ENCODE measurements around the gene THBS3. TPM values are rescaled to one million over a fixed set of nuclear protein-coding genes. Genes with fewer than 3 reads are reported as not detected.
"Not testable (repeated sequence)": the region's sequence is repeated elsewhere in the genome, so short reads cannot be mapped to it uniquely, and the experiment has no call there.

The THBS3 gene
- polyA plus RNA-seq, 1 donor (not counting 4 experiments of a cell fraction or from before 2014, with no cell fraction given): 16.2 TPM

GRCh38 chr1:155166051-155166470, 41.6 kb downstream of the THBS3 start:
- TF ChIP-seq CTCF (optimal IDR thresholded peaks at IDR 0.05 in 1 of 3, IDR thresholded peaks at IDR 0.05 in 1 of 3, conservative IDR thresholded peaks at IDR 0.05 in 1 of 3; ENCODE audit: extremely low read depth in 1 of 3, insufficient read depth in 2 of 3, low read length in 3 of 3): no peak
- H3K4me3 ChIP-seq (ENCODE audit: control insufficient read depth in 2 of 3, extremely low read depth in 1 of 3, insufficient read depth in 2 of 3, low read depth in 1 of 3, low read length in 3 of 3): no peak overlapping the region
- H3K27ac ChIP-seq (ENCODE audit: control insufficient read depth, insufficient read depth, low read length): no peak overlapping the region
- H3K9me1 ChIP-seq (ENCODE audit: control insufficient read depth, extremely low read depth, insufficient read depth, low read length): no peaks in the 10 kb centered on the region
- no peaks in the 10 kb centered on the region for H3K27me3 ChIP-seq (ENCODE audit: control insufficient read depth, extremely low read depth, insufficient read depth, low read length)
- DNase-seq (ENCODE audit: low read depth, low spot score) (no peak), FAIRE-seq (no peak)
- no peak overlapping the region for H2AFZ ChIP-seq (ENCODE audit: control insufficient read depth, low read length)
- no peaks in the 10 kb centered on the region for H3K9me3 ChIP-seq (ENCODE audit: control insufficient read depth, low read depth, low read length)
- H3K79me2 ChIP-seq (ENCODE audit: control insufficient read depth, insufficient read depth, low read length): no peaks in the 10 kb centered on the region
- dilution Hi-C loops (cut with MboI; ENCODE audit: extremely low pct_ligation_motif_present, low sequenced_read_pairs): no loop called here
- no peak overlapping the region for H3K9ac ChIP-seq (ENCODE audit: control insufficient read depth, extremely low read depth, insufficient read depth, low read length)
- peaks cover 9 to 12% of the 10 kb centered on the region in 2 experiments for H3K36me3 ChIP-seq (ENCODE audit: control insufficient read depth in 2 of 2, extremely low read depth in 1 of 2, insufficient read depth in 2 of 2, low read length in 2 of 2)
- H3K4me1 ChIP-seq (ENCODE audit: control insufficient read depth, extremely low read depth, insufficient read depth, low read length): peaks cover 4% of the 10 kb centered on the region
- H4K20me1 ChIP-seq (ENCODE audit: control insufficient read depth, extremely low read depth, insufficient read depth, low read length): no peaks in the 10 kb centered on the region
- no peak overlapping the region for H3K4me2 ChIP-seq (ENCODE audit: control insufficient read depth, extremely low read depth, insufficient read depth, low read depth, low read length)

GRCh38 chr1:155164625-155165024, 43.1 kb downstream of the THBS3 start:
- H3K9me3 ChIP-seq (ENCODE audit: control insufficient read depth, low read depth, low read length); H3K9me1 ChIP-seq (ENCODE audit: control insufficient read depth, extremely low read depth, insufficient read depth, low read length); H3K4me3 ChIP-seq (ENCODE audit: control insufficient read depth in 2 of 3, extremely low read depth in 1 of 3, insufficient read depth in 2 of 3, low read depth in 1 of 3, low read length in 3 of 3); H2AFZ ChIP-seq (ENCODE audit: control insufficient read depth, low read length); H3K36me3 ChIP-seq (ENCODE audit: control insufficient read depth in 2 of 2, extremely low read depth in 1 of 2, insufficient read depth in 2 of 2, low read length in 2 of 2); FAIRE-seq; H4K20me1 ChIP-seq (ENCODE audit: control insufficient read depth, extremely low read depth, insufficient read depth, low read length); H3K9ac ChIP-seq (ENCODE audit: control insufficient read depth, extremely low read depth, insufficient read depth, low read length); H3K27me3 ChIP-seq (ENCODE audit: control insufficient read depth, extremely low read depth, insufficient read depth, low read length); H3K4me1 ChIP-seq (ENCODE audit: control insufficient read depth, extremely low read depth, insufficient read depth, low read length); H3K27ac ChIP-seq (ENCODE audit: control insufficient read depth, insufficient read depth, low read length); H3K4me2 ChIP-seq (ENCODE audit: control insufficient read depth, extremely low read depth, insufficient read depth, low read depth, low read length); H3K79me2 ChIP-seq (ENCODE audit: control insufficient read depth, insufficient read depth, low read length); DNase-seq (ENCODE audit: low read depth, low spot score); dilution Hi-C loops (cut with MboI; ENCODE audit: extremely low pct_ligation_motif_present, low sequenced_read_pairs): not testable (repeated sequence)

GRCh38 chr1:155163785-155164184, 43.9 kb downstream of the THBS3 start:
- H3K4me1 ChIP-seq (ENCODE audit: control insufficient read depth, extremely low read depth, insufficient read depth, low read length); H2AFZ ChIP-seq (ENCODE audit: control insufficient read depth, low read length); H3K9me3 ChIP-seq (ENCODE audit: control insufficient read depth, low read depth, low read length); H3K4me2 ChIP-seq (ENCODE audit: control insufficient read depth, extremely low read depth, insufficient read depth, low read depth, low read length); H3K27me3 ChIP-seq (ENCODE audit: control insufficient read depth, extremely low read depth, insufficient read depth, low read length); dilution Hi-C loops (cut with MboI; ENCODE audit: extremely low pct_ligation_motif_present, low sequenced_read_pairs); H3K4me3 ChIP-seq (ENCODE audit: control insufficient read depth in 2 of 3, extremely low read depth in 1 of 3, insufficient read depth in 2 of 3, low read depth in 1 of 3, low read length in 3 of 3); H3K79me2 ChIP-seq (ENCODE audit: control insufficient read depth, insufficient read depth, low read length); H3K9me1 ChIP-seq (ENCODE audit: control insufficient read depth, extremely low read depth, insufficient read depth, low read length); H4K20me1 ChIP-seq (ENCODE audit: control insufficient read depth, extremely low read depth, insufficient read depth, low read length); H3K27ac ChIP-seq (ENCODE audit: control insufficient read depth, insufficient read depth, low read length); FAIRE-seq; H3K9ac ChIP-seq (ENCODE audit: control insufficient read depth, extremely low read depth, insufficient read depth, low read length); H3K36me3 ChIP-seq (ENCODE audit: control insufficient read depth in 2 of 2, extremely low read depth in 1 of 2, insufficient read depth in 2 of 2, low read length in 2 of 2); DNase-seq (ENCODE audit: low read depth, low spot score): not testable (repeated sequence)

GRCh38 chr1:155162631-155163030, 45.1 kb downstream of the THBS3 start:
- H3K9me1 ChIP-seq (ENCODE audit: control insufficient read depth, extremely low read depth, insufficient read depth, low read length); H3K9ac ChIP-seq (ENCODE audit: control insufficient read depth, extremely low read depth, insufficient read depth, low read length); H3K79me2 ChIP-seq (ENCODE audit: control insufficient read depth, insufficient read depth, low read length); H3K36me3 ChIP-seq (ENCODE audit: control insufficient read depth in 2 of 2, extremely low read depth in 1 of 2, insufficient read depth in 2 of 2, low read length in 2 of 2); H4K20me1 ChIP-seq (ENCODE audit: control insufficient read depth, extremely low read depth, insufficient read depth, low read length); H3K4me2 ChIP-seq (ENCODE audit: control insufficient read depth, extremely low read depth, insufficient read depth, low read depth, low read length); H2AFZ ChIP-seq (ENCODE audit: control insufficient read depth, low read length); H3K9me3 ChIP-seq (ENCODE audit: control insufficient read depth, low read depth, low read length); H3K27me3 ChIP-seq (ENCODE audit: control insufficient read depth, extremely low read depth, insufficient read depth, low read length); H3K27ac ChIP-seq (ENCODE audit: control insufficient read depth, insufficient read depth, low read length); H3K4me3 ChIP-seq (ENCODE audit: control insufficient read depth in 2 of 3, extremely low read depth in 1 of 3, insufficient read depth in 2 of 3, low read depth in 1 of 3, low read length in 3 of 3); dilution Hi-C loops (cut with MboI; ENCODE audit: extremely low pct_ligation_motif_present, low sequenced_read_pairs); DNase-seq (ENCODE audit: low read depth, low spot score); H3K4me1 ChIP-seq (ENCODE audit: control insufficient read depth, extremely low read depth, insufficient read depth, low read length); FAIRE-seq: not testable (repeated sequence)
